Skin epidermis (tissue), 12 donors: Measurements from ENCODE around the gene IL1RAPL1.
"Not testable (repeated sequence)": the region's sequence is repeated elsewhere in the genome, so short reads cannot be mapped to it uniquely, and the experiment has no call there.

Experiments used
- H3K27ac ChIP-seq, 21 experiments: fragments of 200-600 bp; sonication (generic) in 11 of 21; one replicate each; pipeline ENCODE4 v1.5.0; 2020; ENCODE audit warnings: mild to moderate bottlenecking in 3 of 21, inconsistent platforms in 2 of 21, moderate library complexity in 2 of 21
- H3K4me3 ChIP-seq, 7 experiments: fragments of 200-600 bp; sonication (generic) in 2 of 7; one replicate each; pipeline ENCODE4 v1.5.0; 2020; ENCODE audit warnings: inconsistent platforms in 2 of 7, mild to moderate bottlenecking in 2 of 7, moderate library complexity in 1 of 7

The IL1RAPL1 gene

GRCh38 chrX:28756175-28756574 is 168.9 kb downstream of the IL1RAPL1 start:
- Histone ChIP-seq H3K4me3 (no peak overlapping the region), H3K27ac (no peak overlapping the region)

GRCh38 chrX:28756647-28757046 is 169.4 kb downstream of the IL1RAPL1 start:
- H3K4me3 ChIP-seq: no peak overlapping the region
- H3K27ac ChIP-seq: no peak overlapping the region

GRCh38 chrX:28757290-28757689 is 170.0 kb downstream of the IL1RAPL1 start:
- Histone ChIP-seq H3K4me3 (no peak overlapping the region), H3K27ac (no peak overlapping the region)

GRCh38 chrX:28766561-28766960 is 179.3 kb downstream of the IL1RAPL1 start:
- not testable (repeated sequence) for H3K27ac ChIP-seq, H3K4me3 ChIP-seq

- no peak overlapping the region for H3K27ac ChIP-seq
- no peak overlapping the region for H3K4me3 ChIP-seq
These were observed 186.6 kb downstream of the IL1RAPL1 start for GRCh38 chrX:28773807-28774206.

GRCh38 chrX:28787206-28787605 is 200.0 kb downstream of the IL1RAPL1 start:
- Histone ChIP-seq H3K27ac (no peak overlapping the region), H3K4me3 (no peak overlapping the region)

- not testable (repeated sequence) for H3K27ac ChIP-seq
These were observed 213.4 kb downstream of the IL1RAPL1 start for GRCh38 chrX:28800671-28801070.

GRCh38 chrX:28802625-28803024 is 215.4 kb downstream of the IL1RAPL1 start:
- no peak overlapping the region for H3K27ac ChIP-seq
- H3K4me3 ChIP-seq: no peak overlapping the region

More at GRCh38 chrX:28800671-28801070, 213.4 kb downstream of the IL1RAPL1 start:
- H3K4me3 ChIP-seq: not testable (repeated sequence)

- no peak overlapping the region for H3K4me3 ChIP-seq
- H3K27ac ChIP-seq: no peak overlapping the region
These were observed 248.7 kb downstream of the IL1RAPL1 start for GRCh38 chrX:28835991-28836390.

- Histone ChIP-seq H3K4me3 (no peak overlapping the region), H3K27ac (no peak overlapping the region)
These were observed 256.6 kb downstream of the IL1RAPL1 start for GRCh38 chrX:28843817-28844216.

GRCh38 chrX:28847423-28847822 is 260.2 kb downstream of the IL1RAPL1 start:
- Histone ChIP-seq H3K4me3 (no peak overlapping the region), H3K27ac (no peak overlapping the region)

GRCh38 chrX:28848707-28849106 is 261.5 kb downstream of the IL1RAPL1 start:
- Histone ChIP-seq H3K4me3 (no peak overlapping the region), H3K27ac (no peak overlapping the region)

- Histone ChIP-seq H3K4me3 (no peak overlapping the region), H3K27ac (no peak overlapping the region)
These were observed 263.7 kb downstream of the IL1RAPL1 start for GRCh38 chrX:28850955-28851354.

GRCh38 chrX:28851871-28852270 is 264.6 kb downstream of the IL1RAPL1 start:
- no peak overlapping the region for H3K27ac ChIP-seq
- no peak overlapping the region for H3K4me3 ChIP-seq

- Histone ChIP-seq H3K27ac (no peak overlapping the region), H3K4me3 (no peak overlapping the region)
These were observed 267.4 kb downstream of the IL1RAPL1 start for GRCh38 chrX:28854637-28855036.

- no peak overlapping the region for H3K27ac ChIP-seq
- H3K4me3 ChIP-seq: no peak overlapping the region
These were observed 289.2 kb downstream of the IL1RAPL1 start for GRCh38 chrX:28876408-28876807.

- H3K4me3 ChIP-seq: no peak overlapping the region
These were observed 289.7 kb downstream of the IL1RAPL1 start for GRCh38 chrX:28876901-28877300.

GRCh38 chrX:28880136-28880535 is 292.9 kb downstream of the IL1RAPL1 start:
- Histone ChIP-seq H3K4me3 (no peak overlapping the region), H3K27ac (no peak overlapping the region)

More at GRCh38 chrX:28876901-28877300, 289.7 kb downstream of the IL1RAPL1 start:
- H3K27ac ChIP-seq: no peak overlapping the region

GRCh38 chrX:28884823-28885222 is 297.6 kb downstream of the IL1RAPL1 start:
- Histone ChIP-seq H3K27ac (no peak overlapping the region), H3K4me3 (no peak overlapping the region)

- H3K4me3 ChIP-seq: no peak overlapping the region
- no peak overlapping the region for H3K27ac ChIP-seq
These were observed 301.2 kb downstream of the IL1RAPL1 start for GRCh38 chrX:28888416-28888815.

- no peak overlapping the region for H3K27ac ChIP-seq
- H3K4me3 ChIP-seq: no peak overlapping the region
These were observed 302.4 kb downstream of the IL1RAPL1 start for GRCh38 chrX:28889591-28890090.

- no peak overlapping the region for H3K27ac ChIP-seq
These were observed 314.4 kb downstream of the IL1RAPL1 start for GRCh38 chrX:28901637-28902036.

More at GRCh38 chrX:28901637-28902036, 314.4 kb downstream of the IL1RAPL1 start:
- H3K4me3 ChIP-seq: no peak overlapping the region
